Lung (tissue), 12 donors: ENCODE measurements around the gene AMER1. TPM values are rescaled to one million over a fixed set of nuclear protein-coding genes. Genes with fewer than 3 reads are reported as not detected.
"Not testable (repeated sequence)": the region's sequence is repeated elsewhere in the genome, so short reads cannot be mapped to it uniquely, and the experiment has no call there.

ENCODE experiments used
- ATAC-seq: fragments of 200-7000 bp; cut with Tn5 transposase; one replicate; pipeline ENCODE4 v1.9.1; 2020; ENCODE audit warnings: moderate number of reproducible peaks; ENCODE audit not compliant: insufficient read depth, low FRiP score
- DNase-seq, 3 donors: peaks; one replicate each; pipeline ENCODE4 v3.0.0-alpha.2; 2013 to 2017
- H3K27ac ChIP-seq, 2 donors: one replicate each; pipeline ENCODE4 v1.5.1; 2013; ENCODE audit warnings: mild to moderate bottlenecking in 2 of 2, moderate library complexity in 2 of 2, control low read depth in 1 of 2, inconsistent platforms in 1 of 2, low read depth in 1 of 2, low read length in 1 of 2
- H3K27me3 ChIP-seq, 3 donors: one replicate each; pipeline ENCODE4 v1.5.1; 2013; ENCODE audit warnings: low read length in 2 of 3; ENCODE audit not compliant: control insufficient read depth in 3 of 3, insufficient read depth in 3 of 3
- H3K36me3 ChIP-seq, 4 donors: one replicate each; pipeline ENCODE4 v1.5.1; 2013; ENCODE audit warnings: low read length in 4 of 4, mild to moderate bottlenecking in 1 of 4, moderate library complexity in 1 of 4; ENCODE audit not compliant: control insufficient read depth in 4 of 4, insufficient read depth in 4 of 4
- H3K4me1 ChIP-seq, 5 donors: one replicate each; pipeline ENCODE4 v1.5.1; 2013; ENCODE audit warnings: low read length in 5 of 5, mild to moderate bottlenecking in 2 of 5, moderate library complexity in 1 of 5; ENCODE audit not compliant: control insufficient read depth in 5 of 5, insufficient read depth in 5 of 5
- H3K4me3 ChIP-seq: one replicate; pipeline ENCODE4 v1.5.1; 2013; ENCODE audit warnings: mild to moderate bottlenecking, control low read depth, moderate library complexity
- H3K9ac ChIP-seq, 2 donors: one replicate each; pipeline ENCODE4 v1.5.1; 2013; ENCODE audit warnings: low read length in 2 of 2, control low read depth in 1 of 2; ENCODE audit not compliant: insufficient read depth in 1 of 2
- H3K9me3 ChIP-seq, 4 donors: one replicate each; pipeline ENCODE4 v1.5.1; 2013; ENCODE audit warnings: low read length in 3 of 4, mild to moderate bottlenecking in 1 of 4, moderate library complexity in 1 of 4; ENCODE audit not compliant: control insufficient read depth in 4 of 4, insufficient read depth in 3 of 4
- CTCF ChIP-seq: IDR thresholded peaks from 2 replicates; pipeline ENCODE4 v1.5.1; 2012; ENCODE audit warnings: mild to moderate bottlenecking; ENCODE audit errors: control extremely low read depth, extremely low read depth
- WGBS, 2 donors: extraction: QIAGEN DNeasy Blood & Tissue Kit; methylation state at CpG; one replicate each; pipeline ENCODE4 v1.1.7; 2013; 5-methylcytosine and 5-hydroxymethylcytosine counted together
- polyA plus RNA-seq, 2 donors: library from polyadenylated mRNA; stranded (reverse); fragments of 200-250 nt; gene quantifications; one replicate each; pipeline ENCODE4 v1.2.1, GENCODE V29; 2013
- total RNA-seq, 2 donors: library from RNA; depleted of rRNA in 1 of 2; stranded (reverse); fragments of >200 nt in 1 of 2; gene quantifications; one replicate each; pipeline ENCODE4 v1.2.1, GENCODE V29; 2014 to 2021
- donor health status: control.
- donor health status: control.
- donor health status: Bipolar disorder and iron deficiency.
- donor health status: healthy.
- donor health status: DM: yes; HTN: yes; CAD: no.

AMER1 gene
- total and polyA plus RNA-seq, 4 donors: 0.94 to 4.2 (median 2.6) TPM

- Histone ChIP-seq H3K9ac (no peak overlapping the region), H3K27ac (no peak overlapping the region), H3K4me3 (no peak overlapping the region), H3K9me3 (peaks cover 0 to 4% (median 0%) of the 10 kb centered on the region in 4 donors), H3K27me3 (peaks cover 0 to 2% (median 0%) of the 10 kb centered on the region in 3 donors), H3K36me3 (no peaks in the 10 kb centered on the region), H3K4me1 (no peaks in the 10 kb centered on the region)
- ATAC-seq (no peak), DNase-seq (no peak)
- TF ChIP-seq CTCF: no peak
- WGBS, 2 donors: 91 to 98% methylated on average over 4 of the region's 4 CpGs
Observed at GRCh38 chrX:64218023-64218422, 12.5 kb upstream of the AMER1 start.

GRCh38 chrX:64213989-64214388 lies 8.5 kb upstream of the AMER1 start:
- not testable (repeated sequence) for H3K27ac ChIP-seq, H3K36me3 ChIP-seq, DNase-seq, H3K27me3 ChIP-seq, H3K4me3 ChIP-seq, H3K9me3 ChIP-seq, H3K9ac ChIP-seq, ATAC-seq, H3K4me1 ChIP-seq

GRCh38 chrX:64206556-64207162 lies 1.2 kb upstream of the AMER1 start:
- Histone ChIP-seq H3K27me3 (no peaks in the 10 kb centered on the region), H3K4me1 (peaks cover 0 to 20% (median 5%) of the 10 kb centered on the region in 5 donors), H3K4me3 (peak overlapping the region; percentile 25), H3K27ac (peak overlapping the region; percentile 62 to 91), H3K9ac (peak overlapping the region in 1 of 2 donors; percentile 72), H3K36me3 (no peaks in the 10 kb centered on the region), H3K9me3 (no peaks in the 10 kb centered on the region)
- DNase-seq (peak; percentile 24 to 66 (median 42)), ATAC-seq (no peak)
- TF ChIP-seq CTCF: no peak
- WGBS, 2 donors: 49 to 63% methylated on average over 5 of the region's 5 CpGs

- Histone ChIP-seq H3K4me1 (peaks cover 0 to 20% (median 5%) of the 10 kb centered on the region in 5 donors), H3K9ac (peak overlapping the region in 1 of 2 donors; percentile 72), H3K4me3 (peak overlapping the region; percentile 36), H3K36me3 (no peaks in the 10 kb centered on the region), H3K27me3 (no peaks in the 10 kb centered on the region), H3K27ac (peak overlapping the region; percentile 78 to 91), H3K9me3 (no peaks in the 10 kb centered on the region)
- peak; percentile 91 for ATAC-seq
- no peak for TF ChIP-seq CTCF
- 0 to 27% methylated on average over 30 to 45 of the region's 45 CpGs for WGBS, 2 donors
- peak; percentile 95 to 97 (median 95) for DNase-seq
Observed at GRCh38 chrX:64205735-64206501, 410 bp upstream of the AMER1 start.
